Neural progenitor cell (in vitro differentiated cells): Measurements from ENCODE around the gene ADARB2. TPM values are rescaled to one million over a fixed set of nuclear protein-coding genes. Genes with fewer than 3 reads are reported as not detected.

Source experiments
- DNase-seq: peaks from one replicate; pipeline ENCODE4 v3.0.0-alpha.2; 2016; ENCODE audit warnings: low spot score
- H2AFZ ChIP-seq: fragments of 200-600 bp; sonication (generic); replicated peaks from 2 replicates; pipeline ENCODE4 v1.6.1; 2016; ENCODE audit warnings: antibody characterized with exemption
- H3F3A ChIP-seq: fragments of 200-600 bp; sonication (generic); 2 replicates; pipeline ENCODE4 v1.6.1; 2016; ENCODE audit warnings: antibody characterized with exemption, low read depth
- H3K27ac ChIP-seq: fragments of 200-600 bp; sonication (generic); 2 replicates; pipeline ENCODE4 v1.5.1; 2016; ENCODE audit warnings: mild to moderate bottlenecking
- H3K27me3 ChIP-seq: fragments of 200-600 bp; sonication (generic); 2 replicates; pipeline ENCODE4 v1.6.1; 2016; ENCODE audit warnings: mild to moderate bottlenecking, moderate library complexity
- H3K36me3 ChIP-seq: fragments of 200-600 bp; sonication (generic); 2 replicates; pipeline ENCODE4 v1.5.1; 2016
- H3K4me1 ChIP-seq: fragments of 200-600 bp; sonication (generic); 2 replicates; pipeline ENCODE4 v1.6.1; 2016; ENCODE audit warnings: mixed run types
- H3K4me2 ChIP-seq: fragments of 200-600 bp; sonication (generic); 2 replicates; pipeline ENCODE4 v1.6.1; 2016
- H3K4me3 ChIP-seq: fragments of 200-600 bp; sonication (generic); 2 replicates; pipeline ENCODE4 v1.5.1; 2016
- H3K79me2 ChIP-seq: fragments of 200-600 bp; sonication (generic); 2 replicates; pipeline ENCODE4 v1.6.1; 2016; ENCODE audit warnings: low read depth
- H3K9ac ChIP-seq: fragments of 200-600 bp; sonication (generic); 2 replicates; pipeline ENCODE4 v1.6.1; 2016
- H3K9me3 ChIP-seq: fragments of 200-600 bp; sonication (generic); 2 replicates; pipeline ENCODE4 v1.5.1; 2016; ENCODE audit warnings: low read depth
- H4K20me1 ChIP-seq: fragments of 200-600 bp; sonication (generic); 2 replicates; pipeline ENCODE4 v1.6.1; 2016; ENCODE audit warnings: low read depth
- H3K27ac Mint-ChIP-seq: 3 replicates; pipeline ENCODE4 v1.8.0; 2021; ENCODE audit warnings: mixed read lengths
- H3K27me3 Mint-ChIP-seq: 2 replicates; pipeline ENCODE4 v1.8.0; 2022; ENCODE audit warnings: low read depth, mild to moderate bottlenecking, inconsistent platforms, moderate library complexity, mixed read lengths; ENCODE audit not compliant: insufficient read depth
- H3K36me3 Mint-ChIP-seq: 3 replicates; pipeline ENCODE4 v1.8.0; 2021; ENCODE audit warnings: mixed read lengths
- H3K4me1 Mint-ChIP-seq: 3 replicates; pipeline ENCODE4 v1.8.0; 2021; ENCODE audit warnings: mixed read lengths
- H3K4me3 Mint-ChIP-seq: 3 replicates; pipeline ENCODE4 v1.8.0; 2021; ENCODE audit warnings: mild to moderate bottlenecking, moderate library complexity, mixed read lengths
- H3K9me3 Mint-ChIP-seq: 3 replicates; pipeline ENCODE4 v1.8.0; 2020; ENCODE audit warnings: mixed read lengths
- CTCF ChIP-seq: fragments of 200-600 bp; sonication (generic); IDR thresholded peaks from 2 replicates; pipeline ENCODE4 v1.5.1; 2017; ENCODE audit warnings: antibody characterized with exemption, mild to moderate bottlenecking
- EZH2 ChIP-seq: fragments of 200-600 bp; sonication (generic); IDR thresholded peaks from 2 replicates; pipeline ENCODE4 v1.6.1; 2017; ENCODE audit warnings: antibody characterized with exemption, mild to moderate bottlenecking, moderate library complexity
- EZH2phosphoT487 ChIP-seq: fragments of 200-600 bp; sonication (generic); IDR thresholded peaks from 2 replicates; pipeline ENCODE4 v1.6.1; 2017; ENCODE audit warnings: antibody characterized with exemption
- total RNA-seq: library from RNA; depleted of rRNA; stranded (reverse); fragments of >200 nt; gene quantifications from 2 replicates; pipeline ENCODE4 v1.2.3, GENCODE V29; 2015; ENCODE audit warnings: low replicate concordance

Gene ADARB2
- total RNA-seq, 1 donor from 2014 or later = not detected

GRCh38 chr10:1346201-1346600 is 391.1 kb downstream of the ADARB2 start:
- Histone ChIP-seq H3K79me2 (no peaks in the 10 kb centered on the region), H3K9ac (no peak overlapping the region), H3K36me3 (no peaks in the 10 kb centered on the region), H3K4me1 (no peaks in the 10 kb centered on the region), H3K27ac (no peak overlapping the region), H3K27me3 (no peaks in the 10 kb centered on the region), H3F3A (no peaks in the 10 kb centered on the region), H3K4me3 (no peak overlapping the region), H3K4me2 (no peak overlapping the region), H4K20me1 (no peaks in the 10 kb centered on the region), H3K9me3 (no peaks in the 10 kb centered on the region), H2AFZ (no peak overlapping the region)
- H3K4me1 Mint-ChIP-seq = peaks cover 25% of the 10 kb centered on the region
- no peaks in the 10 kb centered on the region for H3K36me3 Mint-ChIP-seq
- no peak for TF ChIP-seq EZH2
- no peak for TF ChIP-seq CTCF
- TF ChIP-seq EZH2phosphoT487 = no peak
- no peak for DNase-seq
- H3K9me3 Mint-ChIP-seq = no peaks in the 10 kb centered on the region
- no peak overlapping the region for H3K4me3 Mint-ChIP-seq
- H3K27me3 Mint-ChIP-seq = peaks cover 14% of the 10 kb centered on the region
- no peak overlapping the region for H3K27ac Mint-ChIP-seq

GRCh38 chr10:1345368-1345767 is 392.0 kb downstream of the ADARB2 start:
- H3K9ac ChIP-seq = no peak overlapping the region
- H3K27me3 ChIP-seq = no peaks in the 10 kb centered on the region
- Mint-ChIP-seq H3K27me3 (peaks cover 13% of the 10 kb centered on the region), H3K36me3 (no peaks in the 10 kb centered on the region), H3K4me3 (no peak overlapping the region), H3K27ac (peak overlapping the region; percentile 38), H3K4me1 (peaks cover 23% of the 10 kb centered on the region), H3K9me3 (no peaks in the 10 kb centered on the region)
- no peaks in the 10 kb centered on the region for H3K4me1 ChIP-seq
- no peaks in the 10 kb centered on the region for H3K9me3 ChIP-seq
- no peak overlapping the region for H2AFZ ChIP-seq
- H3F3A ChIP-seq = no peaks in the 10 kb centered on the region
- H3K4me3 ChIP-seq = no peak overlapping the region
- TF ChIP-seq EZH2phosphoT487 = no peak
- no peak for TF ChIP-seq CTCF
- TF ChIP-seq EZH2 = no peak
- no peak overlapping the region for H3K4me2 ChIP-seq
- H3K27ac ChIP-seq = no peak overlapping the region
- no peak for DNase-seq
- no peaks in the 10 kb centered on the region for H4K20me1 ChIP-seq
- H3K36me3 ChIP-seq = no peaks in the 10 kb centered on the region
- no peaks in the 10 kb centered on the region for H3K79me2 ChIP-seq

GRCh38 chr10:1344846-1345245 is 392.5 kb downstream of the ADARB2 start:
- TF ChIP-seq CTCF (no peak), EZH2 (no peak), EZH2phosphoT487 (no peak)
- Histone ChIP-seq H4K20me1 (no peaks in the 10 kb centered on the region), H3K27ac (no peak overlapping the region), H3K36me3 (no peaks in the 10 kb centered on the region), H3K4me1 (no peaks in the 10 kb centered on the region), H2AFZ (no peak overlapping the region), H3K9ac (no peak overlapping the region), H3K4me2 (no peak overlapping the region), H3F3A (no peaks in the 10 kb centered on the region), H3K4me3 (no peak overlapping the region), H3K9me3 (no peaks in the 10 kb centered on the region), H3K79me2 (no peaks in the 10 kb centered on the region), H3K27me3 (no peaks in the 10 kb centered on the region)
- Mint-ChIP-seq H3K27me3 (peaks cover 10% of the 10 kb centered on the region), H3K4me3 (no peak overlapping the region), H3K4me1 (peaks cover 19% of the 10 kb centered on the region), H3K36me3 (no peaks in the 10 kb centered on the region), H3K27ac (no peak overlapping the region), H3K9me3 (no peaks in the 10 kb centered on the region)
- no peak for DNase-seq

GRCh38 chr10:1344408-1344807 is 392.9 kb downstream of the ADARB2 start:
- Histone ChIP-seq H3K4me2 (no peak overlapping the region), H3K4me1 (no peaks in the 10 kb centered on the region), H3K79me2 (no peaks in the 10 kb centered on the region), H3K4me3 (no peak overlapping the region), H2AFZ (no peak overlapping the region), H4K20me1 (no peaks in the 10 kb centered on the region), H3K9ac (no peak overlapping the region), H3K9me3 (no peaks in the 10 kb centered on the region), H3F3A (no peaks in the 10 kb centered on the region), H3K36me3 (no peaks in the 10 kb centered on the region), H3K27me3 (no peaks in the 10 kb centered on the region), H3K27ac (no peak overlapping the region)
- H3K27ac Mint-ChIP-seq = no peak overlapping the region
- TF ChIP-seq EZH2phosphoT487 (no peak), CTCF (no peak), EZH2 (no peak)
- peaks cover 10% of the 10 kb centered on the region for H3K27me3 Mint-ChIP-seq
- no peaks in the 10 kb centered on the region for H3K36me3 Mint-ChIP-seq
- no peak for DNase-seq
- peaks cover 15% of the 10 kb centered on the region for H3K4me1 Mint-ChIP-seq
- no peak overlapping the region for H3K4me3 Mint-ChIP-seq
- H3K9me3 Mint-ChIP-seq = no peaks in the 10 kb centered on the region
